Prostate gland (tissue), 2 donors: ENCODE results near the gene DDX39B.

Experiments used
- POLR2A ChIP-seq: fragments of 450-650 bp; IDR thresholded peaks from one replicate; pipeline ENCODE4 v1.6.1; 2016; ENCODE audit warnings: antibody characterized with exemption, mild to moderate bottlenecking
- TF ChIP-seq, protein P1 (sequence below), 4 experiments: fragments of 200-600 bp in 2 of 4; fragments of 450-650 bp in 2 of 4; sonication (generic) in 2 of 4; IDR thresholded peaks; 1 replicate in 3 of 4; 2 replicates in 1 of 4; pipeline ENCODE4 v1.5.1; 2016 to 2019; ENCODE audit warnings: antibody characterized with exemption in 4 of 4, mild to moderate bottlenecking in 2 of 4, moderate library complexity in 2 of 4

DNA sequence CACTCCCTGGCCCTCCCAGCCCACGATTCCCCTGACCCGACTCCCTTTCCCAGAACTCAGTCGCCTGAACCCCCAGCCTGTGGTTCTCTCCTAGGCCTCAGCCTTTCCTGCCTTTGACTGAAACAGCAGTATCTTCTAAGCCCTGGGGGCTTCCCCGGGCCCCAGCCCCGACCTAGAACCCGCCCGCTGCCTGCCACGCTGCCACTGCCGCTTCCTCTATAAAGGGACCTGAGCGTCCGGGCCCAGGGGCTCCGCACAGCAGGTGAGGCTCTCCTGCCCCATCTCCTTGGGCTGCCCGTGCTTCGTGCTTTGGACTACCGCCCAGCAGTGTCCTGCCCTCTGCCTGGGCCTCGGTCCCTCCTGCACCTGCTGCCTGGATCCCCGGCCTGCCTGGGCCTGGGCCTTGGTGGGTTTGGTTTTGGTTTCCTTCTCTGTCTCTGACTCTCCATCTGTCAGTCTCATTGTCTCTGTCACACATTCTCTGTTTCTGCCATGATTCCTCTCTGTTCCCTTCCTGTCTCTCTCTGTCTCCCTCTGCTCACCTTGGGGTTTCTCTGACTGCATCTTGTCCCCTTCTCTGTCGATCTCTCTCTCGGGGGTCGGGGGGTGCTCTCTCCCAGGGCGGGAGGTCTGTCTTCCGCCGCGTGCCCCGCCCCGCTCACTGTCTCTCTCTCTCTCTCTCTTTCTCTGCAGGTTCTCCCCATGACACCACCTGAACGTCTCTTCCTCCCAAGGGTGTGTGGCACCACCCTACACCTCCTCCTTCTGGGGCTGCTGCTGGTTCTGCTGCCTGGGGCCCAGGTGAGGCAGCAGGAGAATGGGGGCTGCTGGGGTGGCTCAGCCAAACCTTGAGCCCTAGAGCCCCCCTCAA is 30.5 kb upstream of the DDX39B start, which contains the start of gene LTA:
- TF ChIP-seq, protein P1, sequence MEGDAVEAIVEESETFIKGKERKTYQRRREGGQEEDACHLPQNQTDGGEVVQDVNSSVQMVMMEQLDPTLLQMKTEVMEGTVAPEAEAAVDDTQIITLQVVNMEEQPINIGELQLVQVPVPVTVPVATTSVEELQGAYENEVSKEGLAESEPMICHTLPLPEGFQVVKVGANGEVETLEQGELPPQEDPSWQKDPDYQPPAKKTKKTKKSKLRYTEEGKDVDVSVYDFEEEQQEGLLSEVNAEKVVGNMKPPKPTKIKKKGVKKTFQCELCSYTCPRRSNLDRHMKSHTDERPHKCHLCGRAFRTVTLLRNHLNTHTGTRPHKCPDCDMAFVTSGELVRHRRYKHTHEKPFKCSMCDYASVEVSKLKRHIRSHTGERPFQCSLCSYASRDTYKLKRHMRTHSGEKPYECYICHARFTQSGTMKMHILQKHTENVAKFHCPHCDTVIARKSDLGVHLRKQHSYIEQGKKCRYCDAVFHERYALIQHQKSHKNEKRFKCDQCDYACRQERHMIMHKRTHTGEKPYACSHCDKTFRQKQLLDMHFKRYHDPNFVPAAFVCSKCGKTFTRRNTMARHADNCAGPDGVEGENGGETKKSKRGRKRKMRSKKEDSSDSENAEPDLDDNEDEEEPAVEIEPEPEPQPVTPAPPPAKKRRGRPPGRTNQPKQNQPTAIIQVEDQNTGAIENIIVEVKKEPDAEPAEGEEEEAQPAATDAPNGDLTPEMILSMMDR (IDR thresholded peaks at IDR 0.05): no peak
- TF ChIP-seq POLR2A: no peak
